Keratinocyte (primary cell): ENCODE results near the gene HINFP. TPM values are rescaled to one million over a fixed set of nuclear protein-coding genes. Genes with fewer than 3 reads are reported as not detected.

Source experiments
- DNase-seq: peaks from one replicate; pipeline ENCODE4 v3.0.0-alpha.2; 2011; ENCODE audit warnings: low read depth, missing footprints, low spot score
- FAIRE-seq: peaks from 2 replicates; lab custom pipeline; 2011; peaks lifted over from hg19 to GRCh38; lab: Jason Lieb, UNC
- H2AFZ ChIP-seq: 2 replicates; pipeline ENCODE4 v1.6.0; 2012; ENCODE audit warnings: low read length, control low read depth, inconsistent platforms; ENCODE audit not compliant: control insufficient read depth
- H3K27ac ChIP-seq: 2 replicates; pipeline ENCODE4 v1.5.1; 2011; ENCODE audit warnings: low read length; ENCODE audit not compliant: control insufficient read depth, insufficient read depth
- H3K27me3 ChIP-seq: 3 replicates; pipeline ENCODE4 v1.6.0; 2011; ENCODE audit warnings: low read length; ENCODE audit not compliant: control insufficient read depth, insufficient read depth; ENCODE audit errors: extremely low read depth
- H3K36me3 ChIP-seq, 2 experiments: 2 replicates in 1 of 2; 3 replicates in 1 of 2; pipeline ENCODE4 v1.5.1; 2011; ENCODE audit warnings: low read length in 2 of 2, mild to moderate bottlenecking in 1 of 2; ENCODE audit not compliant: control insufficient read depth in 2 of 2, insufficient read depth in 2 of 2; ENCODE audit errors: extremely low read depth in 1 of 2
- H3K4me1 ChIP-seq: 3 replicates; pipeline ENCODE4 v1.5.1; 2011; ENCODE audit warnings: low read length; ENCODE audit not compliant: control insufficient read depth, insufficient read depth; ENCODE audit errors: extremely low read depth
- H3K4me2 ChIP-seq: 3 replicates; pipeline ENCODE4 v1.6.0; 2011; ENCODE audit warnings: low read depth, low read length; ENCODE audit not compliant: control insufficient read depth, insufficient read depth; ENCODE audit errors: extremely low read depth
- H3K4me3 ChIP-seq, 3 experiments: fragments of 200-600 bp in 1 of 3; sonication (generic) in 1 of 3; 2 replicates in 2 of 3; 3 replicates in 1 of 3; pipeline ENCODE4 v1.5.1; 2011 to 2016; ENCODE audit warnings: low read length in 3 of 3, mild to moderate bottlenecking in 3 of 3, control low read depth in 2 of 3, inconsistent platforms in 1 of 3, low read depth in 1 of 3, mixed read lengths in 1 of 3, mixed run types in 1 of 3, moderate library complexity in 1 of 3; ENCODE audit not compliant: control insufficient read depth in 2 of 3, insufficient read depth in 2 of 3; ENCODE audit errors: extremely low read depth in 1 of 3
- H3K79me2 ChIP-seq: 2 replicates; pipeline ENCODE4 v1.6.0; 2012; ENCODE audit warnings: low read length; ENCODE audit not compliant: control insufficient read depth, insufficient read depth
- H3K9ac ChIP-seq: 3 replicates; pipeline ENCODE4 v1.6.0; 2011; ENCODE audit warnings: low read length; ENCODE audit not compliant: control insufficient read depth, insufficient read depth; ENCODE audit errors: extremely low read depth
- H3K9me1 ChIP-seq: 3 replicates; pipeline ENCODE4 v1.6.0; 2011; ENCODE audit warnings: low read length; ENCODE audit not compliant: control insufficient read depth, insufficient read depth; ENCODE audit errors: extremely low read depth
- H3K9me3 ChIP-seq: 2 replicates; pipeline ENCODE4 v1.5.1; 2012; ENCODE audit warnings: low read depth, low read length; ENCODE audit not compliant: control insufficient read depth
- H4K20me1 ChIP-seq: 3 replicates; pipeline ENCODE4 v1.6.0; 2011; ENCODE audit warnings: low read length; ENCODE audit not compliant: control insufficient read depth, insufficient read depth; ENCODE audit errors: extremely low read depth
- CTCF ChIP-seq, 3 experiments: IDR thresholded peaks in 1 of 3; conservative IDR thresholded peaks in 1 of 3; optimal IDR thresholded peaks in 1 of 3; 2 replicates in 2 of 3; 3 replicates in 1 of 3; pipeline versions ENCODE3 to v1.5.1; 2011; ENCODE audit warnings: low read length in 3 of 3, mild to moderate bottlenecking in 3 of 3, moderate library complexity in 2 of 3, control low read depth in 1 of 3, inconsistent platforms in 1 of 3; ENCODE audit not compliant: insufficient read depth in 2 of 3; ENCODE audit errors: extremely low read depth in 1 of 3
- EZH2 ChIP-seq: IDR thresholded peaks from one replicate; pipeline ENCODE4 v1.6.1; 2012; ENCODE audit warnings: inconsistent platforms, mild to moderate bottlenecking, low read length, moderate library complexity
- dilution Hi-C: fragments of 300-500 bp; cut with MboI; formaldehyde crosslinking; loops from one replicate; pipeline ENCODE4 v1.7.0; 2020; ENCODE audit warnings: low sequenced_read_pairs; ENCODE audit not compliant: extremely low pct_ligation_motif_present
- polyA plus RNA-seq, 5 experiments: library from polyadenylated mRNA; depleted of rRNA in 3 of 5; stranded (reverse) in 3 of 5; stranded (forward) in 1 of 5; unstranded in 1 of 5; fragments of >200 nt; gene quantifications; 1 replicate in 1 of 5; 2 replicates in 3 of 5; 3 replicates in 1 of 5; pipeline versions ENCODE4 v1.2.1 to v1.2.3, GENCODE V29; 2011 to 2012; ENCODE audit warnings: missing spikeins in 2 of 5, low read depth in 1 of 5, low replicate concordance in 1 of 5

Gene HINFP
- polyA plus RNA-seq, 1 donor (not counting 4 experiments of a cell fraction or from before 2014, with no cell fraction given): 15.6 TPM

GRCh38 chr11:119155733-119156492 is 34.5 kb downstream of the HINFP start:
- DNase-seq: no peak
- no peaks in the 10 kb centered on the region for H4K20me1 ChIP-seq
- no peak for FAIRE-seq

GRCh38 chr11:119156496-119156895 is 35.1 kb downstream of the HINFP start:
- Histone ChIP-seq H3K4me2 (no peak overlapping the region), H3K4me1 (no peaks in the 10 kb centered on the region), H3K79me2 (no peaks in the 10 kb centered on the region), H3K4me3 (no peak overlapping the region), H3K27ac (no peak overlapping the region), H3K9me3 (no peaks in the 10 kb centered on the region), H3K9ac (no peak overlapping the region), H3K36me3 (no peaks in the 10 kb centered on the region), H2AFZ (no peak overlapping the region), H3K9me1 (no peaks in the 10 kb centered on the region), H4K20me1 (no peaks in the 10 kb centered on the region), H3K27me3 (peaks cover 9% of the 10 kb centered on the region)
- TF ChIP-seq EZH2: no peak
- TF ChIP-seq CTCF (optimal IDR thresholded peaks at IDR 0.05 in 1 of 3, IDR thresholded peaks at IDR 0.05 in 1 of 3, conservative IDR thresholded peaks at IDR 0.05 in 1 of 3; ENCODE audit: extremely low read depth in 1 of 3, insufficient read depth in 2 of 3, low read length in 3 of 3): no peak
- FAIRE-seq: no peak
- DNase-seq: no peak
- dilution Hi-C loops: no loop called here

More at GRCh38 chr11:119155733-119156492, 34.5 kb downstream of the HINFP start:
- Histone ChIP-seq H3K9me3 (no peaks in the 10 kb centered on the region), H3K79me2 (no peaks in the 10 kb centered on the region), H3K9me1 (no peaks in the 10 kb centered on the region), H3K9ac (no peak overlapping the region), H3K27me3 (peaks cover 10% of the 10 kb centered on the region), H3K4me3 (no peak overlapping the region), H3K36me3 (no peaks in the 10 kb centered on the region), H3K27ac (no peak overlapping the region), H3K4me1 (no peaks in the 10 kb centered on the region), H3K4me2 (no peak overlapping the region), H2AFZ (no peak overlapping the region)
- dilution Hi-C loops: no loop called here
- TF ChIP-seq CTCF (optimal IDR thresholded peaks at IDR 0.05 in 1 of 3, IDR thresholded peaks at IDR 0.05 in 1 of 3, conservative IDR thresholded peaks at IDR 0.05 in 1 of 3; ENCODE audit: extremely low read depth in 1 of 3, insufficient read depth in 2 of 3, low read length in 3 of 3) (no peak), EZH2 (no peak)
